Panc1 (cell line): ENCODE results near the gene DDX11. TPM values are rescaled to one million over a fixed set of nuclear protein-coding genes. Genes with fewer than 3 reads are reported as not detected.
"Not testable (repeated sequence)": the region's sequence is repeated elsewhere in the genome, so short reads cannot be mapped to it uniquely, and the experiment has no call there.

ENCODE experiments used
- ATAC-seq: fragments of 200-7000 bp; cut with Tn5 transposase; 2 replicates; pipeline ENCODE4 v1.9.1; 2020; ENCODE audit warnings: mild to moderate bottlenecking, moderate library complexity
- BruUV-seq: library from RNA; stranded (reverse); fragments of 400-500 nt; replicated peaks from 2 replicates; lab custom pipeline; 2021; lab: Mats Ljungman, UMichigan
- CTCF ChIA-PET: fragments of 300-600 bp; sonication (Branson Sonifier 250); formaldehyde crosslinking; loops from one replicate; lab custom pipeline; 2022; ENCODE audit warnings: antibody characterized with exemption; lab: Charles Lee
- POLR2A ChIA-PET: fragments of 300-600 bp; sonication (Branson Sonifier 250); formaldehyde crosslinking; loops from one replicate; lab custom pipeline; 2022; ENCODE audit warnings: antibody characterized with exemption; lab: Charles Lee
- DNase-seq: peaks from one replicate; pipeline ENCODE4 v3.0.0-alpha.2; 2010; ENCODE audit warnings: low read depth, low spot score
- H3K27ac ChIP-seq: 2 replicates; pipeline ENCODE4 v1.5.1; 2011; ENCODE audit warnings: mild to moderate bottlenecking, low read length, inconsistent platforms
- H3K27me3 ChIP-seq: fragments of 200-500 bp; sonication (Bioruptor generic); 2 replicates; pipeline ENCODE4 v1.6.0; 2014; ENCODE audit warnings: low read length, inconsistent platforms; ENCODE audit not compliant: control insufficient read depth, insufficient read depth
- H3K36me3 ChIP-seq: fragments of 200-500 bp; sonication (Bioruptor generic); 2 replicates; pipeline ENCODE4 v1.5.1; 2014; ENCODE audit warnings: inconsistent platforms, mild to moderate bottlenecking, low read length, moderate library complexity; ENCODE audit not compliant: control insufficient read depth, insufficient read depth
- H3K4me1 ChIP-seq: 2 replicates; pipeline ENCODE4 v1.5.1; 2011; ENCODE audit warnings: inconsistent platforms, mild to moderate bottlenecking, low read length, moderate library complexity; ENCODE audit not compliant: control insufficient read depth, insufficient read depth
- H3K4me3 ChIP-seq, 2 experiments: 2 replicates each; pipeline ENCODE4 v1.5.1; 2011 to 2012; ENCODE audit warnings: low read depth in 2 of 2, low read length in 2 of 2, mild to moderate bottlenecking in 2 of 2, inconsistent platforms in 1 of 2, moderate library complexity in 1 of 2
- H3K9me3 ChIP-seq: fragments of 200-500 bp; sonication (Bioruptor generic); 2 replicates; pipeline ENCODE4 v1.5.1; 2014; ENCODE audit warnings: low read depth, mild to moderate bottlenecking, inconsistent platforms, low read length, moderate library complexity; ENCODE audit not compliant: control insufficient read depth, insufficient read depth
- POLR2AphosphoS5 ChIP-seq: IDR thresholded peaks from 2 replicates; pipeline ENCODE4 v1.6.1; 2012; ENCODE audit warnings: mild to moderate bottlenecking, low read depth, low read length, moderate library complexity
- SIN3A ChIP-seq: IDR thresholded peaks from 2 replicates; pipeline ENCODE4 v1.6.1; 2012; ENCODE audit warnings: low read depth, mild to moderate bottlenecking, low read length, moderate library complexity, borderline replicate concordance; ENCODE audit not compliant: insufficient read depth
- TCF7L2 ChIP-seq: IDR thresholded peaks from 2 replicates; pipeline ENCODE4 v1.6.1; 2011; ENCODE audit warnings: mild to moderate bottlenecking, low read depth, low read length, inconsistent platforms
- in situ Hi-C: cut with HindIII; loops from 2 replicates; pipeline ENCODE4 v1.10.0; 2016; ENCODE audit warnings: low sequenced_read_pairs, low pct_unique_long_range_greater_than_20kb
- intact Hi-C: fragments of 100-400 bp; cut with micrococcal nuclease; formaldehyde crosslinking; loops from one replicate; pipeline ENCODE4 v1.10.0; 2022; ENCODE audit not compliant: unreplicated experiment
- total RNA-seq: library from RNA; stranded (reverse); gene quantifications from one replicate; pipeline ENCODE4 v1.2.1, GENCODE V29; 2021; ENCODE audit not compliant: unreplicated experiment
- TF ChIP-seq, protein P1 (sequence below): fragments of 450-650 bp; IDR thresholded peaks from 2 replicates; pipeline ENCODE4 v1.5.1; 2017; ENCODE audit warnings: mild to moderate bottlenecking
- TF ChIP-seq, protein P2 (sequence below), 2 experiments: IDR thresholded peaks; 2 replicates each; pipeline ENCODE4 v1.6.1; 2011 to 2012; ENCODE audit warnings: low read depth in 2 of 2, control low read depth in 1 of 2, low read length in 1 of 2, mild to moderate bottlenecking in 1 of 2, moderate library complexity in 1 of 2; ENCODE audit not compliant: insufficient read depth in 1 of 2

Gene DDX11
- total RNA-seq, 1 experiment from 2014 or later = 96.2 TPM

DNA sequence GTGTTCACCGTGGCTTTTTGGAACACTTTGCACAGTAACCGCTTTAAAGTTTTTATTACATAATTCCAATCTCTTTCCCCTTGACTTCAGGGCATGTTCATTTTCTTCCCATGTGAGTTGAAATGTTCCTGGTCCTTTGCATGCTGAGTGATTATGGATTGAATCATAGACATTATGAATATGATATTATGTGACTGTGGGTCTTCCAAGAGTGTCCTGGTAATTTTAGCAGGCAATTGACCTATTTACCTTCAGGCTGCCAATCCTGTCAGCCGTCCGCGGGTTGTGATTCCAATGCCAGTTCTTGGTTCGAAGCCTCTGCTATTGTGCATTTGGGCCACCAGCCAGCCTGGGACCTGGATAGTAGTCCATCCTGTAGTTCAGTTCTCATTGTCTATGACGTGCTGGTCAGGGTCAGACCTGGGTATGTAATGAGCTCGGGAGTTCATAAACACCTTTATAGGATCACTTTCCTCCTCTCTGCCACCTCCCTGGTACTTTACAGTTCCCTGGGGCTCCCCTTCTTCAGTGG lies 32.6 kb upstream of the DDX11 start:
- Histone ChIP-seq H3K4me1 (peaks cover 5% of the 10 kb centered on the region; the same call in 1 of the 2 replicates), H3K27me3 (no peaks in the 10 kb centered on the region), H3K36me3 (no peaks in the 10 kb centered on the region), H3K9me3 (no peaks in the 10 kb centered on the region), H3K27ac (no peak overlapping the region), H3K4me3 (no peak overlapping the region)
- ChIA-PET CTCF (interaction anchor here (0.5 kb wide), 1 partner anchor 191 kb away, joined by 4 read pairs; no protein-coding TSS in a partner anchor), POLR2A (no interaction called here)
- ATAC-seq (no peak), DNase-seq (no peak)
- BruUV-seq = no TSS peak
- intact Hi-C loops (no loop called here), in situ Hi-C loops (no loop called here)
- TF ChIP-seq POLR2AphosphoS5 (no peak), SIN3A (no peak), TCF7L2 (no peak)
- TF ChIP-seq, protein P1, sequence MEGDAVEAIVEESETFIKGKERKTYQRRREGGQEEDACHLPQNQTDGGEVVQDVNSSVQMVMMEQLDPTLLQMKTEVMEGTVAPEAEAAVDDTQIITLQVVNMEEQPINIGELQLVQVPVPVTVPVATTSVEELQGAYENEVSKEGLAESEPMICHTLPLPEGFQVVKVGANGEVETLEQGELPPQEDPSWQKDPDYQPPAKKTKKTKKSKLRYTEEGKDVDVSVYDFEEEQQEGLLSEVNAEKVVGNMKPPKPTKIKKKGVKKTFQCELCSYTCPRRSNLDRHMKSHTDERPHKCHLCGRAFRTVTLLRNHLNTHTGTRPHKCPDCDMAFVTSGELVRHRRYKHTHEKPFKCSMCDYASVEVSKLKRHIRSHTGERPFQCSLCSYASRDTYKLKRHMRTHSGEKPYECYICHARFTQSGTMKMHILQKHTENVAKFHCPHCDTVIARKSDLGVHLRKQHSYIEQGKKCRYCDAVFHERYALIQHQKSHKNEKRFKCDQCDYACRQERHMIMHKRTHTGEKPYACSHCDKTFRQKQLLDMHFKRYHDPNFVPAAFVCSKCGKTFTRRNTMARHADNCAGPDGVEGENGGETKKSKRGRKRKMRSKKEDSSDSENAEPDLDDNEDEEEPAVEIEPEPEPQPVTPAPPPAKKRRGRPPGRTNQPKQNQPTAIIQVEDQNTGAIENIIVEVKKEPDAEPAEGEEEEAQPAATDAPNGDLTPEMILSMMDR = no peak
- TF ChIP-seq, protein P2, sequence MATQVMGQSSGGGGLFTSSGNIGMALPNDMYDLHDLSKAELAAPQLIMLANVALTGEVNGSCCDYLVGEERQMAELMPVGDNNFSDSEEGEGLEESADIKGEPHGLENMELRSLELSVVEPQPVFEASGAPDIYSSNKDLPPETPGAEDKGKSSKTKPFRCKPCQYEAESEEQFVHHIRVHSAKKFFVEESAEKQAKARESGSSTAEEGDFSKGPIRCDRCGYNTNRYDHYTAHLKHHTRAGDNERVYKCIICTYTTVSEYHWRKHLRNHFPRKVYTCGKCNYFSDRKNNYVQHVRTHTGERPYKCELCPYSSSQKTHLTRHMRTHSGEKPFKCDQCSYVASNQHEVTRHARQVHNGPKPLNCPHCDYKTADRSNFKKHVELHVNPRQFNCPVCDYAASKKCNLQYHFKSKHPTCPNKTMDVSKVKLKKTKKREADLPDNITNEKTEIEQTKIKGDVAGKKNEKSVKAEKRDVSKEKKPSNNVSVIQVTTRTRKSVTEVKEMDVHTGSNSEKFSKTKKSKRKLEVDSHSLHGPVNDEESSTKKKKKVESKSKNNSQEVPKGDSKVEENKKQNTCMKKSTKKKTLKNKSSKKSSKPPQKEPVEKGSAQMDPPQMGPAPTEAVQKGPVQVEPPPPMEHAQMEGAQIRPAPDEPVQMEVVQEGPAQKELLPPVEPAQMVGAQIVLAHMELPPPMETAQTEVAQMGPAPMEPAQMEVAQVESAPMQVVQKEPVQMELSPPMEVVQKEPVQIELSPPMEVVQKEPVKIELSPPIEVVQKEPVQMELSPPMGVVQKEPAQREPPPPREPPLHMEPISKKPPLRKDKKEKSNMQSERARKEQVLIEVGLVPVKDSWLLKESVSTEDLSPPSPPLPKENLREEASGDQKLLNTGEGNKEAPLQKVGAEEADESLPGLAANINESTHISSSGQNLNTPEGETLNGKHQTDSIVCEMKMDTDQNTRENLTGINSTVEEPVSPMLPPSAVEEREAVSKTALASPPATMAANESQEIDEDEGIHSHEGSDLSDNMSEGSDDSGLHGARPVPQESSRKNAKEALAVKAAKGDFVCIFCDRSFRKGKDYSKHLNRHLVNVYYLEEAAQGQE (IDR thresholded peaks at IDR 0.05; ENCODE audit: insufficient read depth in 1 of 2, low read depth in 2 of 2, low read length in 1 of 2) = no peak

DNA sequence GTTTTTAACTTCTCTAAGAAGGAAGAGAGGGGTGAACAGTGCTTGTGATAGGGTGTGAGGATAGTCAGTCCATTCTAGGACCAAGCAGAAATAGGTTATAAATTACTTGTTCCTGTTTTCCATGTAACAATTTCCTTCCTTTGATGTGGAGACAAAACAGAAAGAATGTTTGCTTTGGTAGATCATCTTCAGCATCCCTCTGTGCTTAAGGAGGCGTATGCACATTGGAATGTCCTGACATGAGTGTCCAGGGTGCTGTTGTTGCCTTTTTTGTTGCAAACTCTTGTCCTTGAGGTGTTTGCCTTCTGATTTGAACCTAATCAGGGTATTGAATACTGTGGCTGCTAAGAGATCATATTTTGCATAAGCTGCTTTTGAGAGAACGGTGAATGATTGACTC lies 23.5 kb upstream of the DDX11 start:
- H3K27me3 ChIP-seq, H3K4me3 ChIP-seq, in situ Hi-C loops, H3K36me3 ChIP-seq, POLR2A ChIA-PET, H3K27ac ChIP-seq, H3K9me3 ChIP-seq, intact Hi-C loops, CTCF ChIA-PET, DNase-seq, H3K4me1 ChIP-seq, BruUV-seq, ATAC-seq: not testable (repeated sequence)

DNA sequence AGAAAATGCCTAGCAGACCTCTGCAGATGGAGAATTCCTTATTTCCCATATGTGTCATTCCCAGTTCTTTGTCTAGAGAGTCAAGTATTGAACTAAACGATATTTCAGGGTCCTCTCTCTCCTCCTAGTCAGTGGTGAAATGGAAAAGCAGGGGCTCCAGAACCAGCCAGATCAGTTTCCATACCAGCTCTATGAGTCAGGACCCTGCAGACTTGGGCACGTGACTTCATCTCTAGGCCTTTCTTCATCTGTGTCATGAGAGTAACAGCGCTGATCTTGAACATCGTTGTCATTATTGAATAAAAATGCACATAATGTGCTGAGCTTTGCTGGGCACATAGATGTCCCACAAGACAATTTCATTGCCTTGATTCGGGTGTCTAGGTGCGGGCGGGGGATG lies 23.1 kb upstream of the DDX11 start:
- intact Hi-C loops, DNase-seq, H3K4me1 ChIP-seq, POLR2A ChIA-PET, CTCF ChIA-PET, H3K36me3 ChIP-seq, H3K4me3 ChIP-seq, ATAC-seq, in situ Hi-C loops, BruUV-seq, H3K27me3 ChIP-seq, H3K9me3 ChIP-seq, H3K27ac ChIP-seq: not testable (repeated sequence)

GRCh38 chr12:31051692-31052091 lies 22.0 kb upstream of the DDX11 start:
- H3K36me3 ChIP-seq, in situ Hi-C loops, H3K4me1 ChIP-seq, intact Hi-C loops, ATAC-seq, BruUV-seq, H3K9me3 ChIP-seq, CTCF ChIA-PET, H3K4me3 ChIP-seq, H3K27ac ChIP-seq, H3K27me3 ChIP-seq, POLR2A ChIA-PET, DNase-seq: not testable (repeated sequence)

- in situ Hi-C loops, H3K36me3 ChIP-seq, BruUV-seq, CTCF ChIA-PET, H3K9me3 ChIP-seq, DNase-seq, H3K27ac ChIP-seq, H3K4me3 ChIP-seq, intact Hi-C loops, H3K4me1 ChIP-seq, H3K27me3 ChIP-seq, ATAC-seq, POLR2A ChIA-PET: not testable (repeated sequence)
These were observed 21.5 kb upstream of the DDX11 start for GRCh38 chr12:31052121-31052520.
